AG09319 (cell line): ENCODE measurements around the gene CCDC175.

Experiments used
- DNase-seq: peaks from one replicate; pipeline ENCODE4 v3.0.0-alpha.2; 2010; ENCODE audit warnings: low read depth; ENCODE audit errors: extremely low read depth
- CTCF ChIP-seq: IDR thresholded peaks from 2 replicates; pipeline ENCODE4 v1.5.1; 2011; ENCODE audit warnings: low read depth, mild to moderate bottlenecking, inconsistent platforms, low read length, moderate library complexity

Gene CCDC175

GRCh38 chr14:59474172-59474571 lies 102.4 kb downstream of the CCDC175 start:
- no peak for TF ChIP-seq CTCF
- no peak for DNase-seq

GRCh38 chr14:59465316-59466135 lies 111.1 kb downstream of the CCDC175 start, which contains the start of gene GPR135:
TSS of gene GPR135 (minus strand) at chr14:59465380. CDS start at chr14:59465226, 154 bp downstream.
- no peak for TF ChIP-seq CTCF
- DNase-seq = no peak

- DNase-seq = no peak
Observed at GRCh38 chr14:59464486-59465315, 111.9 kb downstream of the CCDC175 start.

GRCh38 chr14:59463787-59464485 lies 112.7 kb downstream of the CCDC175 start:
- TF ChIP-seq CTCF = no peak
- no peak for DNase-seq

More at GRCh38 chr14:59464486-59465315, 111.9 kb downstream of the CCDC175 start:
- TF ChIP-seq CTCF = no peak

GRCh38 chr14:59461891-59462290 lies 114.7 kb downstream of the CCDC175 start:
- no peak for DNase-seq
- no peak for TF ChIP-seq CTCF

- DNase-seq = no peak
- no peak for TF ChIP-seq CTCF
Observed at GRCh38 chr14:59460378-59460777, 116.2 kb downstream of the CCDC175 start.

- TF ChIP-seq CTCF = no peak
- no peak for DNase-seq
Observed at GRCh38 chr14:59458486-59458885, 118.1 kb downstream of the CCDC175 start.
